Right ventricle myocardium inferior (tissue), 1 donor: ENCODE data around the gene TMC7. TPM values are rescaled to one million over a fixed set of nuclear protein-coding genes. Genes with fewer than 3 reads are reported as not detected.

Source experiments
- ATAC-seq: fragments of 200-7000 bp; cut with Tn5 transposase; one replicate; pipeline ENCODE4 v1.9.1; 2020; ENCODE audit warnings: mild to moderate bottlenecking, moderate library complexity
- DNase-seq: peaks from one replicate; pipeline ENCODE4 v3.0.0; 2021; ENCODE audit errors: missing footprints
- intact Hi-C: fragments of 100-400 bp; cut with DNase I; formaldehyde crosslinking; loops from one replicate; pipeline ENCODE4 v1.11.0; 2022
- total RNA-seq: library from RNA; stranded (reverse); fragmentation: NEBNext Ultra II Directional; extraction: Animal tissue kit (Norgen Biotek cat#: 25700); gene quantifications from one replicate; pipeline ENCODE4 v1.2.1, GENCODE V29; 2021
- donor health status: DM: no; HTN: yes; CAD: no; lungs with severe emphysema.

Gene TMC7
- total RNA-seq, 1 donor from 2014 or later, result 1.3 TPM

DNA sequence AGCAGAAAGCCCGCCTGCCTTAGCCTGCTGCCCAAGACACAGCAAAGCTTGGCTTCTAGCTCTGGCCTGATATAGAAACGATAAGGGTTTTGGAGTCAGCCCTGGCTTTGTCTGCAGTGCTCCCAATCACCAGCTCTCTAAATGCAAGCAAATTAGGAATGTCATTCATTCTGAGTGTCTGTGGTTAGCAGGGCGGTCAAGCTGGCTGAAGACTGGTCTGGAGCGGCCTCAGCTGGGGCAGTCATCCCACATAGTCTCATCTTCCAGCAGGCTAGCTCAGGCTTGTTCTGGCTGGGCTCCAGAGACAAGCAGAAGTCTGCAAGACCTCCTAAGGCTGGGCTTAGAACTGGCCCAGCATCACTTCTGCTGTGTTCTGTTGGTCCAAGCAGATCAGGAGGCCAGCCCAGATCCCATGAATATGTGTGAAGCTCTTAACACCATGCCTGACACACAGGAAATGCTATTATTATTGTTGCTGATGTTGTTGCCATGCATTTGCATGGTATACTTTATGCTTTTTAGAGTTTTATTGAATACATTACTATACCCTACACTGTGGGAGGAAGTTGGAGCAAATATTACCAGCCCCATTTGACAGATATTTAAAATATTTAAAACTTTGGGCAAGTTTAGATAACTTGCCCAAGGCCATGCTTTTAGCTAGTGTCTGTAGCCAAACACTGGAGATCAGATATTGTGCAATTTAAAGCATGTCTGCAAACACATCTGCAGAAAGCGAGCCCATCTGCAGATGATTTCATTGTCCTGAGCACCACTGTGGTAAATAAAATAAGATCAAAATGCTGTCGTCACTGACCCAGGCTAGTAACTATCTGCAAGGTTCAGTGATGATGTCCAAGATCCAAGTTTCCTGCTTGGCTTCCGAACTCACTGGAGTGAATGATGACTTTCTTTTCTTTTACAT, 24.8 kb downstream of the TMC7 start:
- intact Hi-C loops, result no loop called here
- ATAC-seq (no peak), DNase-seq (no peak)

DNA sequence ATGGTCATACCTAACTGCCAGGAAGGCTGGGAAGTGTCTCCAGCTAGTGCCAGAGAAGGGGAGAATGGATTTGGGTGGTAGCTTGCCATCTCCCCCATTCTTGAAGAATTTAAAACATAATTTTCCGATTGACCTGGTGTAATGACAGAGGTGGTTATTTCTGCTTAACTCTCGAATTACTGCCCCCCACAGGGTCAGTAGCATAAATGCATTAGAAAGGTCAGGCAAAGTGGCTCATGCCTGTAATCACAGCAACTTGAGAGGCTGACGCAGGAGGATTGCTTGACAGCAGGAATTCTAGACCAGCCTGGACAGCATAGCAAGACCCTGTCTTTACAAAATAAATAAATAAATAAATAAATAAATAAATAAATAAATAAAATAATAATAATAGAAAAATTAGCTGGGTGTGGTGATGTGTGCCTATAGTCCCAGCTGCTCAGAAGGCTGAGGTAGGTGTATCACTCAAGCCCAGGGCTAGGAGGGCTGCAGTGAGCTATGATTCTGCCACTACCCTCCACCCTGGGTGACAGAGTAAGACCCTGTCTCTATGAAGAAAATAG, 27.5 kb downstream of the TMC7 start:
- ATAC-seq (no peak), DNase-seq (no peak)
- intact Hi-C loops, result no loop called here

DNA sequence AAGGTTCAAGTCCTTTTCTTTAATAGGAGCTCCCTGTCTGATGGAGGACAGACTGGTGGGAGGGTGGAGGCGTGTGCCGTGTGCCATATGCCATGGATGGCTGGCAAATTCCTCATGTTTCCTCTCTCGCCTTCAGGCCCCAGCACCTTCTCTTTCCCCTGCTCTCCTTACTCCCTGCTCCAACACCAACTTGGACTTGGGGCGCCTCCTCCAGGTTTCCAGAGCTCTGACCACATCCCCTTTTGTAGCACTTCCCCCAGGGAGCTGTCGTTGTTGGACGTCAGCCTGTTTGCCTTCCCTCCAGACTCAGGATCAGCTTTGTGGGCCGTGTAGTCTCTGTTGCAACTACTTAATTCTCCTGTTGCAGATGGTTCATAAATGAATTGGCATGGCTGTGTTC, 30.7 kb downstream of the TMC7 start:
- intact Hi-C loops, result no loop called here
- DNase-seq (no peak), ATAC-seq (no peak)

DNA sequence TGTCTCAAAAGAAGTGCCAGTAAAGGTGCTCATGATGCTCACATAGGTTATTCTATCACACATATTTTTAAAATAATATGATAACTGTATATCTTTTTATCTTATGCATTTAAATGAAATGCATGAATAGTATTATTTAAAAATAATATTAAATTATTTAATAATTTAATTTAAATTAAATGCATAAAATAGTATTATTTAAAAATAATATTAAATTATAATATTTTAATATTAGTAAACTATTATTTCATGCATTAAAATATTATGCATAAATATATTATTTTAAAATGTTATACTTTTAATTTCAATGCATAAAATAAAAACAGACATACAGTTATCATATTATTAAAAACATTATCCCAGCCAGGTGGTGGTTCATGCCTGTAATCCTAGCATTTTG, 33.4 kb downstream of the TMC7 start:
- no peak for ATAC-seq
- intact Hi-C loops, result no loop called here
- no peak for DNase-seq

DNA sequence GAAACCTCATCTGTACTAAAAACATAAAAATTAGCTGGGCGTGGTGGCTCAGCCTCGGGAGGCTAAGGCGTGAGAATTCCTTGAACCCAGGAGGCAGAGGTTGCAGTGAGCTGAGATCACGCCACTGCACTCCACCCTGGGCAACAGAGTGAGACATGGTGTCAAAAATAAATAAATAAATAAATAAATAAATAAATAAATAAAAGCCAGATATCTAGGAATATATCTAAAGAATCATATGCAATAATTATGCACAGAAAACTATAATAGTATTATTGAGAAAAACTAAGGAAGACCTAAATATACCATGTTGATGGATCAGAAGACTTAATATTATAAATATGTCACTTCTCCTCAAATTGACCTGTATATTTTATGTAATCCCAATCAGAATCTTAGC, 37.0 kb downstream of the TMC7 start:
- DNase-seq (no peak), ATAC-seq (no peak)
- intact Hi-C loops, result no loop called here

DNA sequence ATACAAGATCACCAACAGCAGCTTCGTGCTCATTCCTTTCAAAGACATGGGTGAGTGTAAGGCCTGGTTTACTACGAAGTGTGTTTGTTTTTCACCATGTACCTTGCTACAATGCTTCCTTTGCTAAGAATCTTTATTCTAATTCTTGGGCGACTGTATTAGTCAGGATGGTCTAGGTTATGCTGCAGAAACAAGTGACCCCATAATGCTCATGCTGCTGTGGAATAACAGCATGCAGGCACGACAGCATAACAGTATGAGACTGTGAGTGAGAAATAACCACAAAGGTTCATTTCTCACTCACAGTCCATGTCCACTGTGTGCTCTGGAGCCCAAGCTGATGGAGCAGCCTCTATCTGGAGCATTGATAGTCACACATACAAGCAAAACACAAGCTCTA, 38.0 kb downstream of the TMC7 start:
- intact Hi-C loops, result no loop called here
- DNase-seq, result no peak
- ATAC-seq, result no peak

DNA sequence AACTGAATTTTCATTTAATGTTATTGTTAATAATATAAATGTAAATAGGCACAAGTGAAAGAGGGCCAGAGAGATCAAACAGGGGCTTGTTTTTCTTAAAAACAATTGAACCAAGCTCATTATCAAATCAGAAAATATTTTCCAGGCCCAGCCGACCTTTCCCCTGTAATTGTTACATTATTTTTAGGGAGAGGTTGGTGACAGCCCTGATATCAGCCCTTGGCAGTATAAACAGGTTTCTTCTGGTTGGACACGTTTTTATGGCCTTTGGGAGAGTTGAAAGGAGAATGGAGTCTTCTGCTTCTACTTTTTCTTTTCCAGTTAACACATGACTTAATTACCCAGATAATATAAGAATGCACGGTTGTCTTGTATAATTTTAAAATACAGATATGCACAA, 43.7 kb downstream of the TMC7 start:
- intact Hi-C loops, result no loop called here
- ATAC-seq (no peak), DNase-seq (no peak)

DNA sequence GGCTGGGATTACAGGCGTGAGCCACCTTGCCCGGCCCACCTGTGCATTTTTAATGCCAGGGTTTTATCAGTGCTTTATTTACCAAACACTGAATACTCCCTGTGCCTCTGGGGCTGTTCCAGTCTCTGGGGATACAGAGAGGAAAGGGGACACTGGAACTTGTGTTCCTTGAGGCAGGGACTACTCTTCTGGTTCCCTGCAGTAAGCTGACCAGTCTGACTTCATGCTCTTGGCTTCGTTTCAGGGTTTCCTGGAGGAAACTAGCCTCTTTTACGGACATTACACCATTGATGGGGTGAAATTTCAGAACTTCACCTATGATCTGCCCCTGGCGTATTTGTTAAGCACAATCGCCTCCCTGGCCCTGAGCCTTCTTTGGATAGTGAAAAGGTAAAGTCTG, 46.2 kb downstream of the TMC7 start:
- intact Hi-C loops, result no loop called here
- no peak for ATAC-seq
- DNase-seq, result no peak

DNA sequence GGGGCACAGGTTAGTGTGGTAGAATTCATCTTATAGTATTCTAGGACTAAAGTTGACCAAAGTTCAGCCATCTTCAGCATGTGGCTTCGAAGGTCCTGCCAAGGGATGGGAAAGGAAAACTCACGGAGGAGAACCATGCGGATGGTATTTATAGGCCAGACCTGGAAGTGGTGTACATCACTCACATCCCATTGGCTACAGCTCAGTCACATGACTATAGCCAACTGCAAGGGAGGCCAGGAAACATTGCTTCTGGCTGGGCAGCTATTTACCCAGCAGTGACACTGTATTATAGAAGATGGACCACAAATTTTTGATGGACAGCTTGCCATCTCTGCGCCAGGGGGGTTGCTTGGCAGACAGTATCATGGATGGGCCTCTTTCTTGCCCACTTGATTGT, 48.0 kb downstream of the TMC7 start:
- no peak for ATAC-seq
- no peak for DNase-seq
- intact Hi-C loops, result no loop called here

DNA sequence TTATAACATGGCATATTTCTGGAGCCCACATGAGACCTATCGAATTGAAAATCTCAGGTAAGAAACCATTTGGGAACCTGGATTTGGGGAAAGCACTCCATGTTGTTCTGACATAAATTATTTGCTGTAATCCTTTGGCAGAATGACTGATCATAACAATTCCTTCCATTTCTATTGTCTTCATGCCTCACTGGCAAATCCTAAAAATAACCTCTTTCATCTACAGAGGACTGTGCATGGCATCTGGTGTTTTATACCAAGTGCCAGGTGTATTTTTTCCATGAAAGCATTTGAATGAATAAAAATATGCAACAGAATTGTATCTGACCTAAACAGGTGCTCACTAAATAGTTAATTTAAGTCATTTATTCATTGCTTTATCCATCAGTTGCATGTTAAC, 50.0 kb downstream of the TMC7 start:
- DNase-seq (no peak), ATAC-seq (no peak)
- intact Hi-C loops, result no loop called here

DNA sequence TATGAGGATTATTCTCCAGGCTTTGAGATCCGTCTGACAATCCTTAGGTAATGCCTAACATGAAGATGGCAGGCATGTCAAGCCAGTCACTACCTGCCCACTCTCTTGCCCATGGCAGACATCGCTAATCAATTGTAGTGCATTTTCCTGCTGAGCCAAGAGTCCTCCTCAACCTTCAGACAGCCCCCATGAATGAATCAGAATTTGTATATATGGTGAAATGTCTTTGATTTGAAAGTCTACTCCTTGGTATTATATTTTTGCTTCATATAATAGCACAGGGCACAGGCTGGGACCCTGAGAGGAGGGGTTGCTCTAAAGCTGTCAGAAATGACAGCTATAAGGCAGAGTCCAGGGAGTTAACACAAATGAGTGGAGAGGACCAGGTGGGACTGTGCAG, 56.7 kb downstream of the TMC7 start:
- DNase-seq (no peak), ATAC-seq (no peak)
- intact Hi-C loops, result no loop called here

DNA sequence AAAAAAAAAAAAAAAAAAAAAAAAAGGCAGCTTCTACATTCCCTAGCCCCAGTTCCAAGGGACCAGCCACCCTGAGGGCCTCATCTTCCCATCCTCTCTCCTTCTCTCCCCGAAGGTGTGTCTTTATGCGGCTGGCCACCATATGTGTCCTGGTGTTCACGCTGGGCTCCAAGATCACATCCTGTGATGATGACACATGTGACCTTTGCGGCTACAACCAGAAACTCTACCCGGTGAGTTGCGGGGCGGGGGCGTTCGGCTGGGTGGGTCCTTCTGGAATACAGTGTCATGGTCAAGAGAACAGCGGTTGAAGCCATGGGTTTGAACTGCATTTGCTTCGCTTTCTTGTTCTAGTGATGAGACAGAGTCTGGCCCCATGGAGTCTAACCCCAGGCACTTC, 61.0 kb downstream of the TMC7 start:
- no peak for ATAC-seq
- intact Hi-C loops, result no loop called here

DNA sequence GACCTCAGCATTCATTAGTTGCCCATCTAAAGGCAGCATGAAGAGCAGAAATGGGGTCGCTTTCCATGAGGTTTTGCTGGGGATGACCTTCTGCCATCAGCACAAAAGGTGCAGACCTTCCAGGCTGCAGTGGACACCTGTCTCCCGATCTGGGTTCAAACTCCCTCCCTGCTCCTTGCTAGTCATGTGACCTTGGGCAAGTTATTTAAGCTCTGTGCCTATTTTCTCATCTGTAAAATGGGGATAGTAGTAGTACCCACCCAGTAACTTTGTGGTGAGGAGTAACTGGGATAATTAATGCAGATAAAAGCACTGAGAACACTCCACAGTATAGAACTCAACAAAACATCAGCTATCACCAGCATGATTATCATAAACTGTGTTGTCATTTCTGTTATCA, 62.3 kb downstream of the TMC7 start:
- ATAC-seq (no peak), DNase-seq (no peak)
- intact Hi-C loops, result no loop called here

More for the DNA sequence above, 61.0 kb downstream of the TMC7 start:
- no peak for DNase-seq

DNA sequence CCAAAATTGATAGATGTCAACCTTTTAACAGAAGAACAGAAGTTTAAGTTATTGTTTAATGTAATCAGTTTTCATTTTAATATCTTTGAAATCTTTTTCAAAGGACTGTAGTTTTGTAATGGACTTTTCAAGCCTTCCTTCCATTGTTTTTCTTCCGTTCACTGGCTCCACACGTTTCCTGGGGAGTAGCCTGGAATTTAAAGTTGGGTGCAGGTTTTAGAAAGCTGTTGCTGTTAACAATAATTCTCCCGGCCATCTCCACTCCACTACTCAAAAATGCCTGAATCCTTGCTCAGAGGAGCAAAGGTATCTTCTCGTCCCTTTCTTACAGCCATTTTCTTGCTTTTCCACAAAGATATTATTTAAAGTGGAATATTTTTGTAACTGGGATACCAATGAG, 79.0 kb downstream of the TMC7 start:
- intact Hi-C loops, result loop anchor here (10.0 kb wide), 1 partner anchor 258 kb away; the partner anchor contains the start of gene ARL6IP1
- DNase-seq (no peak), ATAC-seq (no peak)

DNA sequence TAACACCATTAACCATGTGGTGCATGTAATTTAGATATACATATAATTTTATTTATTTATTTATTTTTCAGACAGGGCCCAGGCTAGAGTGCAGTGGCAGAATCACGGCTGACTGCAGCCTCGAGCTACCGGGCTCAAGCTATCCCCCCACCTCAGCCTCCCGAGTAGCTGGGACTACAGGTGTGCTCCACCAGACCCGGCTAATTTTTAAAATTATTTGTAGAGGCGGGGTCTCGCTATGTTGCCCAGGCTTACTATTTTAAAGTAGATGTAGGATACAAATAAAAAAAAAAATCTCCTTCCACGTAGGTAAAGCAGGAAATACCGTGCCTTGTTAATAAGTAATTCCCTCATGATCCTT, 83.2 kb downstream of the TMC7 start:
- DNase-seq (no peak), ATAC-seq (no peak)
- intact Hi-C loops, result loop anchor here (5.0 to 10.0 kb wide), 2 partner anchors 262 to 455 kb away; partner anchors contain the start of genes ARL6IP1, CCP110 and GDE1

DNA sequence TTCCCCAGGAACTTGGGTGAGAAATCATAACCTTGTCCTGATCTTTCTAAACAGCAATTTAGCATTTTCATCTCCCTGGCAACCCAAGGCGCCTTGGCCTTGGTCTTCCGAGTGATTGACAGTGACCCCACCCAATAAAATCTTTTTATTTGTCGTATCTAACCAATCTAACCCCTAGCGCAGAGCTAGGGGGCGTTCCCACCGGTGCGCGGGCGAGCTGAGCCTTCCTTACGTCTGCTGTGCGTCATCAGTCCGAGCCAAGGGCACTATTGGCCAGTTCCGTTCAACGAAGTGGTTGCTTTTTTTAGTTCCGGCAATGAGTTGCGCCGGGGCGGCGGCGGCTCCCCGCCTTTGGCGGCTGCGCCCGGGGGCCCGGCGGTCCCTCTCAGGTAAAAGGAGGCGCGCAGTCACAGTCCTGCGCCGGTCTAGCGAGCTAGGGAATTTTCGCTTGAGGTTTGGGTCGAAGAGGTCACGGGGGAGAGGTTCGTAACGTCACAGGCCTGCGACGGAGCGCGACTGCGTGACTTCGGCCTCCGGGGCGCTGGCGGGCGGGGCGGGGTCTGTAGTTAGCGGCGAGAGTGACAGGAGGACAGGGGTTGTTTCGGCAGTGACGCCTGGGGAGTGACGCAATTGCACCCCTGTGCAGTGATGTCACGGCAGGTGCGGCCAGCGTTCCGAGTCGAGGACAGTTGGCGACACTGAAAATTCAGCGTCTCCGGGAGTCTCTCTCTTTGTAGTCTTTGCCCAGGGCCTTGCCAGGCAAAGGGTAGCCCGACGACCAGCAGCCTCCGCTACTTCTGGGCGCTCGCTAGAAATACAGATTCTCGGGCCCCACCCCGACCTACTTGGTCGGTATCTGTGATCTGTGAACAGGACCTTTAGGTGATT, 83.9 kb downstream of the TMC7 start, which contains the start of gene COQ7:
TSS of gene COQ7 (plus strand) at position 266 of the 888 bp plus-strand sequence. CDS start at position 317, 51 bp downstream.
- peak; percentile 98 for ATAC-seq
- intact Hi-C loops, result loop anchor here (2.0 to 10.0 kb wide), 3 partner anchors 83 to 455 kb away; partner anchors contain the start of genes ARL6IP1, CCP110 and GDE1
- DNase-seq, result peak; percentile 99

DNA sequence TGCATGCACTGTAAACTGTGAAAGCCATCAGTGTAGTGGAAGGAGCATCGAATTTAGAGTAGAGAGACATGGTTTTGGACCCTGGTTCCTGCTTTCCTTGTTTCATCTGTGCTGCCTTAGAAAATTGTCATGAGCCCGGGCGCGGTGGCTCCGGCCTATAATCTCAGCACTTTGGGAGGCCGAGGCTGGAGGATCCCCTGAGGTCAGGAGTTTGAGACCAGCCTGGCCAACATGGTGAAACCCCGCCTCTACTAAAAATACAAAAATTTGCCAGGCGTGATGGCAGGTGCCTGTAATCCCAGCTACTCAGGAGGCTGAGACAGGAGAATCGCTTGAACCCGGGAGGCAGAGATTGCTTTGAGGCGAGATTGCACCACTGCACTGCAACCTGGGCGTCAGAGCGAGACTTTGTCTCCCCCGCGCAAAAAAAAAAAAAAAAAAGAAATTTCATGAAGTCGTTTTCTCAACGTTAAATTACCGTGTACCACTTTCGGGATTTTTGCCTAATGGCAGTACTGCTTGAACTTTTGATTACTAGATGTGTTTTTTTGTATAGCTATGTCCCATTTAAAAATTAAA, 84.6 kb downstream of the TMC7 start:
- intact Hi-C loops, result loop anchor here (2.0 to 10.0 kb wide), 3 partner anchors 84 to 454 kb away; partner anchors contain the start of genes ARL6IP1, CCP110 and GDE1
- no peak for DNase-seq

DNA sequence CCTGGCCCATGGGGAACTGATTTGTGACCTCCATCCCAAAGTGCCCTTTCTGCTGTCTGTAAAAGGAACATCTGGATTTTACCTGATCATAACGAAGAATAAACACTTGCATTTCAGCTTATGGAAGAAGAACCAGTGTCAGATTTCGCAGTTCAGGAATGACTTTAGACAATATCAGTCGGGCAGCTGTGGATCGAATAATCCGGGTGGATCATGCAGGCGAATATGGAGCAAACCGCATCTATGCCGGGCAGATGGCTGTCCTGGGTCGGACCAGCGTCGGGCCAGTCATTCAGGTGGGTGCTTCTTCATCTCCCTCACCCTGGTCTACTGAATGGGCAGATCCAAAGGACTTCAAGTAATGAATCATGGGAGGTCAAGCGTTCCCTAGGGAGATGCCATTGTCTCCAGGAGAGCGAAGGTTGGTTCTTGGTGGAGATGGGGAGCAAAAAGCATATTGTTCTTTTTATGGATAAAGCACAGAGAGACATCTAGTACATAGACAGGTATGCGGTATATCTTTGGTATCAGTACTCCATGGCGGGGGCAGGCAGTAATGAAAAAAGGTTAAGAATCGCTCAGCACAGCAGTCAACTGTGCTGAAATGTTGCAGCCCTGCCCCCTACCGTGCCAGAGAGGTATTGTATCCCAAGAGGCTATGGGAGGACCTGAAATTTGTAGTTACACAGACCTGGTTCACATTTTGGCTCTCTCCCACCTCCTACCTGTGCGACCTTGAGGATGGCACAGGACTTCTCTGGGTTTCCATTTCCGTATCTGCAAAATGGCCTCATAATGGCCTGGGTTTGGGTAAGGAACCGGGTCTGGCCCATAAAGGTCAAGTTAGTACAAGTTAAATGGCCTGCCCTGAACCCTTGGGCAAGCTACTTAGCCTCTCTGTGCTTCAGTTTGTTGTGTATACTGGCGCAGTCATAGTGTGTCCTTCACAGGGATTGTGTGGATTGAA, 88.4 kb downstream of the TMC7 start:
- intact Hi-C loops, result no loop called here
- ATAC-seq, result no peak
- DNase-seq, result no peak

More for the DNA sequence above, 84.6 kb downstream of the TMC7 start:
- ATAC-seq, result no peak
